Endothelial cell of umbilical vein (primary cell): ENCODE results near the gene ILF2. TPM values are rescaled to one million over a fixed set of nuclear protein-coding genes. Genes with fewer than 3 reads are reported as not detected.

Source experiments
- BruUV-seq: library from RNA; stranded (reverse); fragments of 400-500 nt; replicated peaks from 2 replicates; lab custom pipeline; 2021; lab: Mats Ljungman, UMichigan
- CTCF ChIA-PET: fragments of 300-600, 350-600 bp; sonication (Branson Sonifier 250); formaldehyde crosslinking; loops from one replicate; lab custom pipeline; 2021; ENCODE audit warnings: antibody characterized with exemption, inconsistent platforms; lab: Charles Lee
- POLR2A ChIA-PET: fragments of 300-600, 350-600 bp; sonication (Branson Sonifier 250); formaldehyde crosslinking; loops from one replicate; lab custom pipeline; 2021; ENCODE audit warnings: antibody characterized with exemption, inconsistent platforms; lab: Charles Lee
- DNase-seq: peaks from one replicate; pipeline ENCODE4 v3.0.0-alpha.2; 2011; ENCODE audit warnings: low read depth, low spot score
- FAIRE-seq: peaks from 2 replicates; lab custom pipeline; 2011; peaks lifted over from hg19 to GRCh38; lab: Jason Lieb, UNC
- H2AFZ ChIP-seq: 2 replicates; pipeline ENCODE4 v1.6.0; 2012; ENCODE audit warnings: low read depth, low read length, control low read depth, inconsistent platforms
- H3K27ac ChIP-seq: 2 replicates; pipeline ENCODE4 v1.5.1; 2011; ENCODE audit warnings: low read depth, mild to moderate bottlenecking, control low read depth, low read length, moderate library complexity; ENCODE audit not compliant: insufficient read depth
- H3K27me3 ChIP-seq, 2 experiments: 2 replicates each; pipeline versions ENCODE4 v1.6.0 to v1.6.1; 2011; ENCODE audit warnings: low read length in 2 of 2, mixed read lengths in 1 of 2; ENCODE audit not compliant: control insufficient read depth in 2 of 2, insufficient read depth in 2 of 2
- H3K36me3 ChIP-seq, 2 experiments: 2 replicates in 1 of 2; 3 replicates in 1 of 2; pipeline ENCODE4 v1.5.1; 2011; ENCODE audit warnings: low read length in 2 of 2, mild to moderate bottlenecking in 1 of 2, moderate library complexity in 1 of 2; ENCODE audit not compliant: control insufficient read depth in 2 of 2, insufficient read depth in 2 of 2; ENCODE audit errors: extremely low read depth in 1 of 2
- H3K4me1 ChIP-seq: 3 replicates; pipeline ENCODE4 v1.5.1; 2011; ENCODE audit warnings: mild to moderate bottlenecking, low read length; ENCODE audit not compliant: control insufficient read depth, insufficient read depth; ENCODE audit errors: extremely low read depth
- H3K4me2 ChIP-seq: 2 replicates; pipeline ENCODE4 v1.6.1; 2011; ENCODE audit warnings: low read length, control low read depth, mixed read lengths; ENCODE audit not compliant: insufficient read depth
- H3K4me3 ChIP-seq, 3 experiments: fragments of 200-600 bp in 1 of 3; sonication (generic), shearing (Covaris generic) in 1 of 3; replicated peaks in 1 of 3; 2 replicates each; pipeline ENCODE4 v1.5.1; 2011 to 2016; ENCODE audit warnings: control low read depth in 3 of 3, low read length in 3 of 3, mild to moderate bottlenecking in 2 of 3, inconsistent platforms in 1 of 3, low read depth in 1 of 3, moderate library complexity in 1 of 3; ENCODE audit not compliant: insufficient read depth in 1 of 3
- H3K79me2 ChIP-seq: 2 replicates; pipeline ENCODE4 v1.6.0; 2012; ENCODE audit warnings: low read length, inconsistent platforms; ENCODE audit not compliant: control insufficient read depth, insufficient read depth
- H3K9ac ChIP-seq: replicated peaks from 2 replicates; pipeline ENCODE3; 2011; ENCODE audit warnings: low read length, control low read depth; ENCODE audit not compliant: insufficient read depth; ENCODE audit errors: extremely low read depth
- H3K9me1 ChIP-seq: replicated peaks from 3 replicates; pipeline ENCODE4 v1.6.0; 2011; ENCODE audit warnings: mild to moderate bottlenecking, low read length; ENCODE audit not compliant: control insufficient read depth, insufficient read depth; ENCODE audit errors: extremely low read depth
- H3K9me3 ChIP-seq: replicated peaks from 2 replicates; pipeline ENCODE4 v1.5.1; 2012; ENCODE audit warnings: low read length, inconsistent platforms; ENCODE audit not compliant: control insufficient read depth, insufficient read depth
- H4K20me1 ChIP-seq: replicated peaks from 2 replicates; pipeline ENCODE3; 2011; ENCODE audit warnings: mild to moderate bottlenecking, low read length; ENCODE audit not compliant: control insufficient read depth, insufficient read depth; ENCODE audit errors: extremely low read depth
- CTCF ChIP-seq, 2 donors: IDR thresholded peaks; 1 replicate in 1 of 2; 2 replicates in 1 of 2; pipeline ENCODE4 v1.5.1; 2011; ENCODE audit warnings: low read length in 2 of 2, mild to moderate bottlenecking in 2 of 2, moderate library complexity in 2 of 2, control low read depth in 1 of 2, inconsistent platforms in 1 of 2, low read depth in 1 of 2; ENCODE audit not compliant: insufficient read depth in 1 of 2; ENCODE audit errors: extremely low read depth in 1 of 2
- EZH2 ChIP-seq: IDR thresholded peaks from 2 replicates; pipeline ENCODE4 v1.6.1; 2012; ENCODE audit warnings: borderline replicate concordance, low read depth, mild to moderate bottlenecking, moderate library complexity, low read length, inconsistent platforms; ENCODE audit not compliant: severe bottlenecking
- FOS ChIP-seq: IDR thresholded peaks from 2 replicates; pipeline ENCODE4 v1.6.1; 2011; ENCODE audit warnings: mild to moderate bottlenecking, low read length, moderate library complexity, borderline replicate concordance; ENCODE audit not compliant: insufficient read depth
- GATA2 ChIP-seq: IDR thresholded peaks from 2 replicates; pipeline ENCODE4 v1.7.0; 2011; ENCODE audit warnings: low read depth, mild to moderate bottlenecking, moderate library complexity, mixed read lengths, low read length; ENCODE audit not compliant: insufficient read length, insufficient read depth
- JUN ChIP-seq: IDR thresholded peaks from 2 replicates; pipeline ENCODE4 v1.6.1; 2011; ENCODE audit warnings: borderline replicate concordance, low read depth; ENCODE audit not compliant: insufficient read length, insufficient read depth
- MAX ChIP-seq: IDR thresholded peaks from 2 replicates; pipeline ENCODE4 v1.6.1; 2011; ENCODE audit not compliant: insufficient read depth, insufficient read length
- MYC ChIP-seq: IDR thresholded peaks from one replicate; pipeline ENCODE4 v1.6.1; 2011; ENCODE audit warnings: mild to moderate bottlenecking, low read depth, low read length
- POLR2A ChIP-seq: IDR thresholded peaks from 2 replicates; pipeline ENCODE4 v1.6.1; 2012; ENCODE audit warnings: low read depth, mild to moderate bottlenecking, control low read depth, low read length
- POLR2AphosphoS5 ChIP-seq: IDR thresholded peaks from 2 replicates; pipeline ENCODE4 v1.6.1; 2012; ENCODE audit warnings: low read depth, mild to moderate bottlenecking, control low read depth, low read length, moderate library complexity; ENCODE audit not compliant: insufficient read depth
- dilution Hi-C: fragments of 300-500 bp; cut with MboI; formaldehyde crosslinking; loops from one replicate; pipeline ENCODE4 v1.15.0; 2019; ENCODE audit warnings: low sequenced_read_pairs; ENCODE audit not compliant: extremely low pct_ligation_motif_present
- intact Hi-C: fragments of 100-400 bp; cut with micrococcal nuclease; formaldehyde crosslinking; loops from one replicate; pipeline ENCODE4 v1.10.0; 2022
- polyA plus RNA-seq, 4 experiments: library from polyadenylated mRNA; depleted of rRNA in 3 of 4; stranded (reverse) in 3 of 4; unstranded in 1 of 4; fragments of >200 nt; gene quantifications; 2 replicates each; pipeline versions ENCODE4 v1.2.1 to v1.2.3, GENCODE V29; 2011 to 2012; ENCODE audit warnings: missing spikeins in 1 of 4
- total RNA-seq: library from RNA; stranded (reverse); gene quantifications from 2 replicates; pipeline ENCODE4 v1.2.3, GENCODE V29; 2021

The ILF2 gene
- total and polyA plus RNA-seq, 2 donors (not counting 3 experiments of a cell fraction or from before 2014, with no cell fraction given): 271 to 303 TPM

- Histone ChIP-seq H3K4me3 (no peak overlapping the region), H3K9ac (no peak overlapping the region), H3K9me1 (no peaks in the 10 kb centered on the region), H2AFZ (no peak overlapping the region), H3K36me3 (peaks cover 30 to 41% of the 10 kb centered on the region in 2 experiments), H3K4me2 (no peak overlapping the region), H3K4me1 (peaks cover 9% of the 10 kb centered on the region), H4K20me1 (peaks cover 2% of the 10 kb centered on the region), H3K27me3 (no peaks in the 10 kb centered on the region), H3K27ac (no peak overlapping the region), H3K9me3 (no peaks in the 10 kb centered on the region), H3K79me2 (peaks cover 56% of the 10 kb centered on the region)
- intact Hi-C loops: no loop called here
- TF ChIP-seq FOS: no peak
- no peak for TF ChIP-seq JUN
- TF ChIP-seq MYC: no peak
- no peak for TF ChIP-seq CTCF (IDR thresholded peaks at IDR 0.05; ENCODE audit: extremely low read depth in 1 of 2, insufficient read depth in 1 of 2, low read depth in 1 of 2, low read length in 2 of 2)
- TF ChIP-seq MAX: no peak
- no peak for TF ChIP-seq POLR2A
- TF ChIP-seq POLR2AphosphoS5: no peak
- no peak for TF ChIP-seq EZH2
- no peak for TF ChIP-seq GATA2
- FAIRE-seq: no peak
- no TSS peak for BruUV-seq
- dilution Hi-C loops: no loop called here
- CTCF ChIA-PET: interaction anchor here (1.2 to 3.0 kb wide), 3 partner anchors 11 to 128 kb away, joined by 6 to 12 read pairs (median 9); partner anchors contain the start of gene S100A13
- no peak for DNase-seq
- POLR2A ChIA-PET: interaction anchor here (0.8 to 1.0 kb wide), 3 partner anchors 10 to 15 kb away, joined by 3 to 5 read pairs (median 3); partner anchors contain the start of gene S100A13
Measured at GRCh38 chr1:153638261-153638660, 32.5 kb downstream of the ILF2 start.
